ENCODE measurements around the gene LCAT.
A peak's percentile ranks its signal among the peaks of the same experiment; 100 is the strongest.

The LCAT gene

GRCh38 chr16:67968400-67969253 lies 24.7 kb upstream of the LCAT start, which contains the start of gene SLC12A4:
Gene SLC12A4 (minus strand): TSS chr16:67968637. CDS start chr16:67968553, 84 bp downstream.
- peak; percentile 77 for DNase-seq (ENCODE audit: low read depth)

- peak; percentile 7 for DNase-seq (ENCODE audit: low read depth)
These were observed 24.1 kb upstream of the LCAT start for GRCh38 chr16:67967958-67968399.

- DNase-seq (ENCODE audit: low read depth), result no peak
These were observed 23.4 kb upstream of the LCAT start for GRCh38 chr16:67967183-67967957.

- no peak for DNase-seq (ENCODE audit: low read depth)
These were observed 22.7 kb upstream of the LCAT start for GRCh38 chr16:67966549-67967182.

GRCh38 chr16:67965668-67966548 lies 22.0 kb upstream of the LCAT start:
- DNase-seq (ENCODE audit: low read depth), result no peak

GRCh38 chr16:67964477-67965131 lies 20.7 kb upstream of the LCAT start:
- DNase-seq (ENCODE audit: low read depth), result no peak

GRCh38 chr16:67963662-67964321 lies 19.9 kb upstream of the LCAT start:
- DNase-seq (ENCODE audit: low read depth), result no peak

- DNase-seq (ENCODE audit: low read depth), result no peak
These were observed 19.4 kb upstream of the LCAT start for GRCh38 chr16:67963292-67963661.

GRCh38 chr16:67962135-67962534 lies 18.2 kb upstream of the LCAT start:
- no peak for DNase-seq (ENCODE audit: low read depth)

- DNase-seq (ENCODE audit: low read depth), result no peak
These were observed 17.6 kb upstream of the LCAT start for GRCh38 chr16:67961551-67961957.

GRCh38 chr16:67959536-67960329 lies 15.8 kb upstream of the LCAT start:
- no peak for DNase-seq (ENCODE audit: low read depth)

- no peak for DNase-seq (ENCODE audit: low read depth)
These were observed 13.7 kb upstream of the LCAT start for GRCh38 chr16:67957622-67958021.

- no peak for DNase-seq (ENCODE audit: low read depth)
These were observed 10.7 kb upstream of the LCAT start for GRCh38 chr16:67954421-67955196.

- DNase-seq (ENCODE audit: low read depth), result no peak
These were observed 9.9 kb upstream of the LCAT start for GRCh38 chr16:67953641-67954375.

- DNase-seq (ENCODE audit: low read depth), result no peak
These were observed 7.6 kb upstream of the LCAT start for GRCh38 chr16:67951485-67951884.

GRCh38 chr16:67950335-67950843 lies 6.5 kb upstream of the LCAT start:
- DNase-seq (ENCODE audit: low read depth), result no peak

- DNase-seq (ENCODE audit: low read depth), result no peak
These were observed 5.7 kb upstream of the LCAT start for GRCh38 chr16:67949645-67950044.

GRCh38 chr16:67948015-67948414 lies 4.1 kb upstream of the LCAT start:
- DNase-seq (ENCODE audit: low read depth), result no peak

Measured in T follicular helper cell (primary cell).